SK-N-SH (cell line): ENCODE measurements around the gene SFMBT2. TPM values are rescaled to one million over a fixed set of nuclear protein-coding genes. Genes with fewer than 3 reads are reported as not detected.

Experiments used
- CTCF ChIA-PET: fragments of 300-600, 350-600 bp; formaldehyde crosslinking; extraction: SDS; loops from one replicate; lab custom pipeline; 2021; lab: Yijun Ruan, JAX
- POLR2A ChIA-PET: fragments of 350-600 bp; sonication (Branson Sonifier 250); formaldehyde crosslinking; extraction: SDS; loops from one replicate; lab custom pipeline; 2020; ENCODE audit warnings: antibody characterized with exemption, inconsistent platforms; lab: Yijun Ruan, JAX
- DNase-seq: peaks from one replicate; pipeline ENCODE4 v3.0.0; 2012
- H2AFZ ChIP-seq: fragments of 200-600 bp; sonication (generic); 2 replicates; pipeline ENCODE4 v1.8.1; 2016; ENCODE audit warnings: antibody characterized with exemption, mild to moderate bottlenecking, low read depth
- H3F3A ChIP-seq: fragments of 200-600 bp; sonication (generic); replicated peaks from 2 replicates; pipeline ENCODE3; 2016; ENCODE audit warnings: antibody characterized with exemption, mild to moderate bottlenecking; ENCODE audit not compliant: insufficient read depth
- H3K27ac ChIP-seq, 2 experiments: fragments of 200-500 bp in 1 of 2; fragments of 200-600 bp in 1 of 2; sonication (Bioruptor generic) in 1 of 2; sonication (generic), shearing (Covaris generic) in 1 of 2; 2 replicates each; pipeline versions ENCODE4 v1.5.1 to v1.6.1; 2014 to 2016; ENCODE audit warnings: low read depth in 2 of 2, inconsistent platforms in 1 of 2, low read length in 1 of 2, mild to moderate bottlenecking in 1 of 2, mixed read lengths in 1 of 2
- H3K27me3 ChIP-seq: fragments of 200-600 bp; sonication (generic), shearing (Covaris generic); 2 replicates; pipeline ENCODE4 v1.6.1; 2016; ENCODE audit warnings: mixed run types; ENCODE audit not compliant: insufficient read depth
- H3K36me3 ChIP-seq, 2 experiments: fragments of 200-500 bp in 1 of 2; fragments of 200-600 bp in 1 of 2; sonication (Bioruptor generic) in 1 of 2; sonication (generic) in 1 of 2; replicated peaks in 1 of 2; 2 replicates each; pipeline versions ENCODE3 to v1.5.1; 2014 to 2016; ENCODE audit warnings: low read length in 1 of 2, mild to moderate bottlenecking in 1 of 2; ENCODE audit not compliant: insufficient read depth in 2 of 2, control insufficient read depth in 1 of 2
- H3K4me1 ChIP-seq, 2 experiments: fragments of 200-500 bp in 1 of 2; fragments of 200-600 bp in 1 of 2; sonication (Bioruptor generic) in 1 of 2; sonication (generic), shearing (Covaris generic) in 1 of 2; 2 replicates each; pipeline versions ENCODE4 v1.5.1 to v1.6.1; 2014 to 2016; ENCODE audit warnings: low read depth in 1 of 2, low read length in 1 of 2, mixed run types in 1 of 2; ENCODE audit not compliant: insufficient read depth in 2 of 2, control insufficient read depth in 1 of 2
- H3K4me2 ChIP-seq: fragments of 200-600 bp; sonication (generic), shearing (Covaris generic); 2 replicates; pipeline ENCODE4 v1.6.1; 2017; ENCODE audit warnings: mixed run types
- H3K4me3 ChIP-seq, 2 experiments: fragments of 200-500 bp in 1 of 2; fragments of 200-600 bp in 1 of 2; sonication (Bioruptor generic) in 1 of 2; sonication (generic), shearing (Covaris generic) in 1 of 2; 2 replicates each; pipeline versions ENCODE4 v1.5.1 to v1.8.1; 2014 to 2016; ENCODE audit warnings: low read depth in 2 of 2, inconsistent platforms in 1 of 2, low read length in 1 of 2, mild to moderate bottlenecking in 1 of 2, mixed read lengths in 1 of 2, moderate library complexity in 1 of 2
- H3K79me2 ChIP-seq: fragments of 200-600 bp; sonication (generic); 2 replicates; pipeline ENCODE4 v1.8.1; 2017; ENCODE audit warnings: mild to moderate bottlenecking; ENCODE audit not compliant: insufficient read depth
- H3K9ac ChIP-seq: fragments of 200-600 bp; sonication (generic); 2 replicates; pipeline ENCODE4 v1.6.1; 2017; ENCODE audit warnings: mixed run types
- H3K9me2 ChIP-seq: fragments of 200-600 bp; sonication (generic); 2 replicates; pipeline ENCODE4 v1.6.1; 2017; ENCODE audit warnings: mixed run types
- H3K9me3 ChIP-seq: fragments of 200-600 bp; sonication (generic); 2 replicates; pipeline ENCODE4 v1.6.1; 2017; ENCODE audit warnings: mixed run types, mild to moderate bottlenecking, moderate library complexity
- H4K20me1 ChIP-seq: fragments of 200-600 bp; sonication (generic); 2 replicates; pipeline ENCODE4 v1.6.1; 2017; ENCODE audit warnings: mild to moderate bottlenecking, mixed run types; ENCODE audit not compliant: insufficient read depth
- CTCF ChIP-seq: fragments of 200-600 bp; sonication (generic); IDR thresholded peaks from 2 replicates; pipeline ENCODE4 v1.6.1; 2017; ENCODE audit warnings: antibody characterized with exemption, mild to moderate bottlenecking, moderate library complexity
- EZH2phosphoT487 ChIP-seq: fragments of 200-600 bp; sonication (generic); IDR thresholded peaks from 2 replicates; pipeline ENCODE4 v1.6.1; 2017; ENCODE audit warnings: low read depth, mixed run types, mild to moderate bottlenecking, antibody characterized with exemption, moderate library complexity, borderline replicate concordance
- FOSL2 ChIP-seq: IDR thresholded peaks from 2 replicates; pipeline ENCODE4 v1.4.0; 2012; ENCODE audit warnings: low read depth, mild to moderate bottlenecking, moderate library complexity, borderline replicate concordance
- FOXM1 ChIP-seq: IDR thresholded peaks from 2 replicates; pipeline ENCODE4 v1.4.0; 2012; ENCODE audit warnings: low read depth, mild to moderate bottlenecking
- IRF3 ChIP-seq: fragments of 150-350 bp; IDR thresholded peaks from 2 replicates; pipeline ENCODE4 v1.6.1; 2016; ENCODE audit warnings: mild to moderate bottlenecking, low read depth, low read length
- JUND ChIP-seq: IDR thresholded peaks from 2 replicates; pipeline ENCODE4 v1.4.0; 2012
- RAD21 ChIP-seq: IDR thresholded peaks from 2 replicates; pipeline ENCODE4 v1.6.1; 2012; ENCODE audit warnings: mild to moderate bottlenecking, low read length
- RCOR1 ChIP-seq: fragments of 150-350 bp; IDR thresholded peaks from 2 replicates; pipeline ENCODE4 v1.6.1; 2017; ENCODE audit warnings: antibody characterized with exemption, low read length
- RFX5 ChIP-seq: IDR thresholded peaks from 2 replicates; pipeline ENCODE4 v1.6.1; 2012; ENCODE audit warnings: mild to moderate bottlenecking, improper control_type of control experiment, low read length
- RXRA ChIP-seq: IDR thresholded peaks from 2 replicates; pipeline ENCODE4 v1.4.0; 2012; ENCODE audit warnings: low read depth, mild to moderate bottlenecking, borderline replicate concordance
- TCF12 ChIP-seq: IDR thresholded peaks from 2 replicates; pipeline ENCODE4 v1.4.0; 2012
- YY1 ChIP-seq: IDR thresholded peaks from 2 replicates; pipeline ENCODE4 v1.4.0; 2012; ENCODE audit warnings: low read depth, mild to moderate bottlenecking
- WGBS: methylation state at CpG from one replicate; pipeline ENCODE4 v1.1.6; 2017; ENCODE audit warnings: low lambda C conversion rate; 5-methylcytosine and 5-hydroxymethylcytosine counted together
- polyA plus RNA-seq, 3 experiments: library from polyadenylated mRNA; depleted of rRNA; stranded (reverse); fragments of >200 nt; gene quantifications; 2 replicates each; pipeline ENCODE4 v1.2.3, GENCODE V29; 2012

Gene SFMBT2
- polyA plus RNA-seq, 1 of the 3 experiments (the other 2 are of a cell fraction), result 0.20 TPM

DNA sequence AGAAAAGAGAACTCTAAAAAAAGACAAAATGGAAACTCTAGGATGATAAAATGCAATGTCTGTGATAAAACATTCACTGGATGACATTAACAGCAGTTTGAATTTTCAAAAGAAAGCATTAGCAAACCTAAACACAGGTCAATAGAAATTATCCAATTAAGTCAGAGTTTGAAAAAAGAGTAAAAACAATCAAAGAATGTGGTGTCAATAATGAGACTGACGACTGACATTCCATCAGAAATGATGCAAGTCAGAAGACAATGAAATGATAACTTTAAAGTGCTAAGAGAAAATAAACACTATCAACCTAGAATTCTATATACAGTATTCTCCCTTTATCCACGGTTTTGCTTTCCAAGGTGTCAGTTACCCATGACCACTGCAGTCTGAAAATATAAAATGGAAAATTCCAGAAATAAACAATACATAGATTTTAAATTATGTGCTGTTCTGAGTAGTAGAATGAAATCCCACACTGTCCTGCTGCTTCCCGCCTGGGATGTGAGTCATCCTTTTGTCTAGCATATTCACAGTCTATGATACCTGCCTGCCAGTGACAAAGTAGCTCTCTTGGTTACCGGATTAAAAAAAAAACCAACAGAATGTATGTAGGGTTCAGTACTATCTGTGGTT is 38.3 kb upstream of the SFMBT2 start (continued):
- TF ChIP-seq IRF3, result no peak
- TF ChIP-seq, all 33 proteins: peak for 0

GRCh38 chr10:7445474-7446185 is 34.8 kb upstream of the SFMBT2 start:
- no peaks in the 10 kb centered on the region; the same call in 1 of the 2 replicates for H3K27me3 ChIP-seq
- H3K27ac ChIP-seq, result no peak overlapping the region
- CTCF ChIA-PET, result interaction anchor here (1.0 to 1.7 kb wide), 4 partner anchors 29 to 324 kb away, joined by 4 to 5 read pairs (median 4); no protein-coding TSS in a partner anchor
- H3K4me3 ChIP-seq, result no peak overlapping the region
- no peak overlapping the region for H3K9ac ChIP-seq
- no peaks in the 10 kb centered on the region for H3K36me3 ChIP-seq
- no peaks in the 10 kb centered on the region for H3F3A ChIP-seq
- H3K9me2 ChIP-seq, result no peaks in the 10 kb centered on the region
- TF ChIP-seq YY1 (no peak), TCF12 (no peak), RFX5 (no peak), EZH2phosphoT487 (no peak), RXRA (no peak), FOSL2 (no peak), RCOR1 (no peak), RAD21 (no peak), FOXM1 (no peak), CTCF (no peak), JUND (no peak)
- WGBS, result 59% methylated on average over 7 of the region's 7 CpGs
- H3K4me2 ChIP-seq, result no peak overlapping the region
- DNase-seq, result no peak
- no peaks in the 10 kb centered on the region for H4K20me1 ChIP-seq
- POLR2A ChIA-PET, result no interaction called here
- H3K79me2 ChIP-seq, result no peaks in the 10 kb centered on the region
- peaks cover 0 to 4% of the 10 kb centered on the region in 2 experiments; a peak in 1 of 4 replicates for H3K4me1 ChIP-seq
- H2AFZ ChIP-seq, result no peak overlapping the region
- no peaks in the 10 kb centered on the region; the same call in 1 of the 2 replicates for H3K9me3 ChIP-seq
